VCaP (cell line): ENCODE measurements around the gene NOP9.

Experiments used
- H3K27ac ChIP-seq: fragments of 450-650 bp; 2 replicates; pipeline ENCODE4 v1.5.1; 2017
- TF ChIP-seq, protein P1 (sequence below): fragments of 450-650 bp; conservative IDR thresholded peaks from 2 replicates; pipeline ENCODE4 v1.5.1; 2017; ENCODE audit warnings: mild to moderate bottlenecking, moderate library complexity

NOP9 gene

DNA sequence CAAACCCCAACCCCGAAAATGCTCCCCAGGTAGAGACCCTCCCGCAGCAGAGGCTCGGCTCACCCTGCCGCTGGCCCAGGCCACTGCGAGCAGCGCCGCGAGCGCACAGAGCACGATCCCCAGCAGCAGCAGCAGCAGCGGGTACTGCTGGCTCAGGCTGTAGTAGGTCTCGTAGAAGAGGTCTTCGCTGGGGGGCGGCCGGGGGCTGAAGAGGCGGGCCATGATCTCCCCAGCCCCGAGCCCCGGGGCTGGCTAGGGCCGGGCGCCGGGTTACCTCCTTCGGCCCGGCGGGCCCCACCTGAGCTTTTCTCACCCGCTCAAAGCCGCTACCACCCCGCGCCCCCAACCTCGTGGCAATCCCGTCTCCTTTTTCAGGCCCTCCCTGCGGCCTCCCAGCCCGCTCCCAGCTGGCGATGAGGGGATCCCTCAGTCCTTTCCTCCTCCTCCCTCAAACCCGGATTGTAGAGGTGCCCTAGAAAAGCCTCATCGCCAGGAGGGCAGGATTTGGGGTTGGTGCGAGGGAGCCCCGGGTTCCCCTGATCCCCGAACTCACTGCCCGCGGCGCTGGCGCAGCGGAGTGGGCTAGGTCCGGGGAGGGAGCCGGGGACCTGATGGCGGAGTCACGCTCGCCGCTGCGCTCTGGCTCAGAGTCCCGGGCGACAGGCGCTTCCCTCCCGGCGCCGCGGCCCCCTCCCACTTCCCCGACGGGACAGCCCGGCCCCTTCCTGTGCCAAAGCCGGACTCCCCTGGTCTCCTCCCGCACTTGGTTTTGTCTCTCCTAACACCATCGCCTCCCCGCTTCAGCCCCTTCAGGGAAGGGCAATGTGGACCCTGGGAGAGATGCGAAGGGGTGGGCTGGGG lies 35.0 kb downstream of the NOP9 start, which contains the start of gene ADCY4:
Gene ADCY4, minus strand, starts transcription at position 641 of the 861 bp plus-strand sequence. Its CDS starts 419 bp downstream, at position 222.
- TF ChIP-seq, protein P1, sequence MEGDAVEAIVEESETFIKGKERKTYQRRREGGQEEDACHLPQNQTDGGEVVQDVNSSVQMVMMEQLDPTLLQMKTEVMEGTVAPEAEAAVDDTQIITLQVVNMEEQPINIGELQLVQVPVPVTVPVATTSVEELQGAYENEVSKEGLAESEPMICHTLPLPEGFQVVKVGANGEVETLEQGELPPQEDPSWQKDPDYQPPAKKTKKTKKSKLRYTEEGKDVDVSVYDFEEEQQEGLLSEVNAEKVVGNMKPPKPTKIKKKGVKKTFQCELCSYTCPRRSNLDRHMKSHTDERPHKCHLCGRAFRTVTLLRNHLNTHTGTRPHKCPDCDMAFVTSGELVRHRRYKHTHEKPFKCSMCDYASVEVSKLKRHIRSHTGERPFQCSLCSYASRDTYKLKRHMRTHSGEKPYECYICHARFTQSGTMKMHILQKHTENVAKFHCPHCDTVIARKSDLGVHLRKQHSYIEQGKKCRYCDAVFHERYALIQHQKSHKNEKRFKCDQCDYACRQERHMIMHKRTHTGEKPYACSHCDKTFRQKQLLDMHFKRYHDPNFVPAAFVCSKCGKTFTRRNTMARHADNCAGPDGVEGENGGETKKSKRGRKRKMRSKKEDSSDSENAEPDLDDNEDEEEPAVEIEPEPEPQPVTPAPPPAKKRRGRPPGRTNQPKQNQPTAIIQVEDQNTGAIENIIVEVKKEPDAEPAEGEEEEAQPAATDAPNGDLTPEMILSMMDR = no peak

GRCh38 chr14:24335461-24336171 lies 36.0 kb downstream of the NOP9 start:
- TF ChIP-seq, protein P1 = no peak
- no peak overlapping the region for H3K27ac ChIP-seq

More for the DNA sequence above, 35.0 kb downstream of the NOP9 start, which contains the start of gene ADCY4:
- no peak within 1 kb of the TSS for H3K27ac ChIP-seq

GRCh38 chr14:24337144-24337823 lies 37.6 kb downstream of the NOP9 start:
- H3K27ac ChIP-seq = no peak overlapping the region
- TF ChIP-seq, protein P1 = no peak

- TF ChIP-seq, protein P1 = no peak
Observed at GRCh38 chr14:24337824-24338175, 38.1 kb downstream of the NOP9 start.

GRCh38 chr14:24338843-24339242 lies 39.2 kb downstream of the NOP9 start:
- TF ChIP-seq, protein P1 = no peak

More at GRCh38 chr14:24337824-24338175, 38.1 kb downstream of the NOP9 start:
- H3K27ac ChIP-seq = no peak overlapping the region

DNA sequence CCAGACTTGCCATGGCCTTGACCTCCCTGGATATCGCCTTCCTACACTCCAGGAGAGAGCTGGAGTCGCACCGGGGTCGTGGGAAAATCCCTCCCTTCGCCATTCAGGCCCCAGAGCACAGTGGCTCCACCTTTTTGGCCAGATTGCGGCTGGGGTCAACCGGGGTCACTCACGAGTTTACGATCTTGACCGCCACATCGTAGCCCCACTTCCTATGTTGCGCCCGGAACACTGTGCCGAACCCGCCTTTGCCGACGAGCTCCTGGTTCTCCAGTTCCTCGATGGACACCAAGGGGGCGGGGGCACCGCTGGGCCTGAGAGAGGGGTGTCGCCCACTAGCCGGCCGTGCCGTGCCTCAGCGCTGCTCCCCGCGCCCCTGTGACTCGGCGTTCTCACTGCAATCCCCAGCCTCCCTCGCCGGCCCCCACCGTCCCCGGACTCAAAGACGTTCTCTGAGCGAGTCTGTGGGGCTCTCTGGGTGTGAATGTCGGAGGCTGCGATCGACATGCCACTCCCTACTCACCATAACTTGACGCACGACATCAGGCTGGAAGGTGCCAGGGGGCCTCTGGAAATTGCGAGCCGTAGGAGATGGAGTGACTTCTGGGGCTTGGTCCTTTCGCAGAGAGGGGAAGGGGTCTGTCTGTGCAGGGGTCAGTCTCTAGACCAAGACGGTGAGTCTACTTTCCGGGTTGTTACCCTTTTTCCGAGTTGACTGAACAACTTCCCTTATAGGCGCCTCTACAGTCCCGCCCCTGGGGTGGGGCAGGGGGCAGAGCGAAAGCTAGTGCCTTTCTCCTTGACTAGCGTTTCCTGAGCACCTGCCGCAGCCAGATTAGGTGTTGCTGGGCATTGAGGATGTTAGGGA lies 39.9 kb downstream of the NOP9 start, which contains the start of gene RIPK3:
Gene RIPK3, minus strand, starts transcription at position 708 of the 868 bp plus-strand sequence. Its CDS starts 165 bp downstream, at position 543.
- no peak within 1 kb of the TSS for H3K27ac ChIP-seq
- TF ChIP-seq, protein P1 = no peak

More at GRCh38 chr14:24338843-24339242, 39.2 kb downstream of the NOP9 start:
- H3K27ac ChIP-seq = no peak overlapping the region
